OCI-M2 (cell line): Measurements from ENCODE around the gene LRRC37A3.
A peak's percentile ranks its signal among the peaks of the same experiment; 100 is the strongest.
"Not testable (repeated sequence)": the region's sequence is repeated elsewhere in the genome, so short reads cannot be mapped to it uniquely, and the experiment has no call there.

Experiments
- DNase-seq: peaks from one replicate; lab custom pipeline; 2025; ENCODE audit not compliant: unreplicated experiment; lab: John Stamatoyannopoulos, UW

Gene LRRC37A3

GRCh38 chr17:64919289-64920025 is at the start of gene LRRC37A3:
Gene LRRC37A3 (minus strand): TSS chr17:64919478. CDS start chr17:64897257, 22,221 bp downstream.
- DNase-seq: peak; percentile 82

GRCh38 chr17:64965873-64966287 is 46.6 kb upstream of the LRRC37A3 start:
- not testable (repeated sequence) for DNase-seq

DNA sequence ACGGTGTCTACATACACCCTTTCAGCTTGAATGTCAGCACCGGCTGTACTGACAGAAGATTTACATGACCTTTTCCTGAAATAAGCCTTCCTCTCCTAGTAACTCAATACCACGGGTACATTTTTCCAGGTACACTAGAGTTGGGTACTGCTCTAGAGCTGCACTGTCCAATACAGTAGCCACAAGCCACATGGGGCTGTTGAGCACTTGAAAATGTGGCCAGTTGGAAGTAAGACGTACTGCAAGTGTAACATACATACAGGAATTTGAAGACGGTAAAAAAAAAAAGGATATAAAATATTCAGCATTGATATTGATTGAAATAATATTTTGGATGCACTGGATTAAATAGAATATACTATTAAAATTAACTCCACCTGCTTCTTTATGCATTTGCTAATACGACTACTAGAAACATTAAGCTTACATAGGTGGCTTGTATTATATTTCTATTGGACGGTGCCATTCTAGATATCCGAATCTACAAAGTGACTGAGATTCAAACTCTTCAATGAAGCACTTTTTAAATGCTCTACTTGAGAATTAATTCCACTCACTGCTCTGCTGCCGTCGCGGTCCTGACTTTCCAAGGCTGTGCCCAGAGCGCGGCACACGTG is 46.1 kb upstream of the LRRC37A3 start:
- not testable (repeated sequence) for DNase-seq

- no peak for DNase-seq
Observed at GRCh38 chr17:64964796-64965195, 45.5 kb upstream of the LRRC37A3 start.

- DNase-seq: not testable (repeated sequence)
Observed at GRCh38 chr17:64963814-64964213, 44.5 kb upstream of the LRRC37A3 start.

DNA sequence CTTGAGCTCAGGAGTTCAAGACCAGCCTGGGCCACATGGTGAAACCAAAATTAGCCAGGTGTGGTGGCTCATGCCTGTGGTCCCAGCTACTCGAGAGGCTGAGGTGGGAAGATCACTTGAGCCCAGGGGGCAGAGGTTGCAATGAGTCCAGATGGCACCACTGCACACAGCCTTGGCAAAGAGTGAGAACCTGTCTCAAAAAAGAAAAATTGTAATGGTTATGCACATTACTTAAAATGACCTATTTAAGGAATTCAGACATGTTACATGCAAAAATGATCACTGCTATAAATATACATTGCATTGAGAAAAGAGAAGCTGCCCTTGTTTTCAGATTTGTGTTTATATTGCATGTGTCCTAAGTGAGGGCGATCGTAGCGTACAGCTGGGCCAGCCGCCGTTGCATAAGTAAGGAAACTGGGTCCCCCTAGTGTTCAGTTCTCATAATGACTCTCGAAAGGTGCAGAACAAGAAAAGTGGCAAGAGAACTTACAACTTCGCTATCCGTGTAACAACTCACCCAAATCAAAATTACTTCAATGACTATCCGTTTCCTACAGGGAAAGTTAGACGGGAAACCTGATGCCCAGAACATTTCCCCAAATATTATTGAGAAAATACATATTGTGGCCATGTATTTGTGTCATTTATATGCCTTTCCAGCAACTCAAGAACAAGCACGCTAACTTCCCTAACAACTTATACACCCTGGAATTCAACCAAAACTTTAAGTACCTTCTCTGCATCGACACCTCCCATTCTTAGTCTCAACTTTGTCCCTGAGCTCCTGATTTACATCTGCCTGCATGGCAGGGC is 42.5 kb upstream of the LRRC37A3 start:
- not testable (repeated sequence) for DNase-seq

GRCh38 chr17:64951877-64952276 is 32.6 kb upstream of the LRRC37A3 start:
- no peak for DNase-seq

DNA sequence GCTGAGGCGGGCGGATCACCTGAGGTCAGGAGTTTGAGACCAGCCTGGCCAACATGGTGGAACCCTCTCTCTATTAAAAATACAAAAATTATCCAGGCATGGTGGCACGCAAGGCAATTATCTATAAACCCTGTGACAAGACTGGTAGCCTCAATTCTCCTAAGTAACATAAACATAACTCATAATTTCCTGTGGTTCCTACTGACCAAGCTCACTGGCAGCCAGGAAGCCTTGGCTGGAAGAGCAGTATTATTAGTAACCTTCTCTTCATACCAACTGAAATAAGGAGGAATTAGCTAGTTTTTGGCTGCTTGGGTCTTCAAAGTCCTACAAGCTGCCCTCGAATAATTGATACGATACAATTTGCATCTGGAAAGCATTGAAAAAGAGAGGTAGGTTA is 31.6 kb upstream of the LRRC37A3 start:
- no peak for DNase-seq

DNA sequence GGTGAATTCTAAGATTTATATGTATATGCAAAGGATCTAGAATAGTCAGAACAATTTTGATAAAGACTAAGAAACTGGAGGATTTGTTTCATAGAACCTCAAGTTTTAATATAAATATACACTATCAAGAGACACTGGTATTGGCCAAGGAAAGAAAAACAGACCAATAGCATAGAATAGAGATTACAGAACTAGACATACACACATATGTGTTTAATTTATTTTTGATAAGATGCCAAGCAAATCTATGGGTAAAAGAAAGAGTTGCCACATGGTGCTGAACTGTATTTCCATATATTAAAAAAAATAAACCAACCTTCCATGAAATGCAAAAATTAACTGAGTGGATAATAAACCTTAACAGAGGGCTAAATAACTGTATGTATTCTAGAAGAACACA is 27.9 kb upstream of the LRRC37A3 start:
- no peak for DNase-seq

GRCh38 chr17:64941761-64942160 is 22.5 kb upstream of the LRRC37A3 start:
- DNase-seq: no peak

- DNase-seq: no peak
Observed at GRCh38 chr17:64941045-64941444, 21.8 kb upstream of the LRRC37A3 start.

- DNase-seq: no peak
Observed at GRCh38 chr17:64940055-64940454, 20.8 kb upstream of the LRRC37A3 start.

DNA sequence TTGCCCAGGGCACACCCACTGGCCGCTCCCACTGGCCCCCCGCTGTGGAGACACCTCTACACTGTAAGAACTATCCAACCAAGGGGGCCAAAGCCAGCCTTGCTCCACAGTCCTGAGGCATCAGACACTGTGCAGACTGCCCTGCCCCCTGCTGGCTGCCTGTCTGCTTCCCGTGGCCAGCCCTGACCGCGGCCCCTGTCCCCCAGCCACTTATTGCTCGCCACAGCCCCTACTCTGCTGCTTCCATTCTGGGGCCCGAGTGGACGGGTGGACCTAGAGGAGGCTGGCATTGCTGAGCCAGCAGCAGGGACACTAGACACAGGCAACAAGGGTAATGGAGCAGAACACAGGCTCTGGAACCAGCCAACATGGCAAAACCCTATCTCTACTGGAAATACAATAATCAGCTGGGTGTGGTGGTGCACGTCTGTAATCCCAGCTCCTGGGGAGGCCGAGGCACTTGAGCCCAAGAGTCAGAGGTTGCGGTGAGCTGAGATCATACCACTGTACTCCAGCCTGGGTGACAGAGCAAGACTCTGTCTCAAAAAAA is 19.7 kb upstream of the LRRC37A3 start:
- DNase-seq: no peak

- DNase-seq: no peak
Observed at GRCh38 chr17:64938290-64938689, 19.0 kb upstream of the LRRC37A3 start.

GRCh38 chr17:64936117-64936516 is 16.8 kb upstream of the LRRC37A3 start:
- DNase-seq: no peak

- not testable (repeated sequence) for DNase-seq
Observed at GRCh38 chr17:64934284-64934778, 15.1 kb upstream of the LRRC37A3 start.

GRCh38 chr17:64932850-64933249 is 13.6 kb upstream of the LRRC37A3 start:
- DNase-seq: not testable (repeated sequence)

GRCh38 chr17:64930374-64930773 is 11.1 kb upstream of the LRRC37A3 start:
- DNase-seq: not testable (repeated sequence)

DNA sequence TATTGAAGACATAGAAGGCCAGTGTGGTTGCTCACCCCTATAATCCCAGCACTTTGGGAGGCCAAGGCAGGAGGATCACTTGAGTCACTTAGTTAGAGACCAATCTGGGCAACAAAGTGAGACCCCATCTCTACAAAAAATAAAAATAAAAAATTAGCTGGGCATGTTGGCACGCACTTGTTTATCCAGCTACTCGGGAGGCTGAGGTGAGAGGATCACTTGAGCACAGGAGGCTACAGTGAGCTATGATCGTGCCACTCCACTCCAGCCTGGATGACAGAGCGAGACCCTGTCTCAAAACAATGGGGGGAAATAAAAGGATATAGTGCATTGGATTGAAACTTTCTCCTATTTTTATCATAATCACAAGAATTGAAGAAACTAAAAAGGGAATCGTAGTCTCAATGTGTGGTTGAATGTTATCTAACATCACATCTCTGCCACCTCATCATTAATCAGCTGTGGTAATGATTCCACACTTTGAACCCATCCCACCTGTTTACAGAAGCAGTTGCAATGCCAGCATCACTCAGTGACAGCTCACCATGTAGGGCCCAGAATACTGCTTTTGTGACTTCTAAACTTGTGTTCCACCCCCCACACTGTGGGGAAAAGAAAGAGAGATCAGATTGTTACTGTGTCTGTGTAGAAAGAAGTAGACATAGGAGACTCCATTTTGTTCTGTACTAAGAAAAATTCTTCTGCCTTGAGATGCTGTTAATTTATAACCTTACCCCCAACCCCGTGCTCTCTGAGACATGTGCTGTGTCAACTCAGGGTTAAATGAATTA is 10.3 kb upstream of the LRRC37A3 start:
- DNase-seq: not testable (repeated sequence)

- DNase-seq: not testable (repeated sequence)
Observed at GRCh38 chr17:64928701-64929100, 9.4 kb upstream of the LRRC37A3 start.
